ENCODE measurements around the gene SLC5A11.

The SLC5A11 gene

GRCh38 chr16:24917891-24918290 is 72.1 kb downstream of the SLC5A11 start:
- H3K36me3 ChIP-seq (ENCODE audit: control insufficient read depth, insufficient read depth, low read length) = peaks cover 20% of the 10 kb centered on the region
- no peak for TF ChIP-seq CTCF (IDR thresholded peaks at IDR 0.05; ENCODE audit: insufficient read depth, low read length, poor library complexity, severe bottlenecking)
- DNase-seq (ENCODE audit: extremely low read depth, insufficient read length) = no peak

DNA sequence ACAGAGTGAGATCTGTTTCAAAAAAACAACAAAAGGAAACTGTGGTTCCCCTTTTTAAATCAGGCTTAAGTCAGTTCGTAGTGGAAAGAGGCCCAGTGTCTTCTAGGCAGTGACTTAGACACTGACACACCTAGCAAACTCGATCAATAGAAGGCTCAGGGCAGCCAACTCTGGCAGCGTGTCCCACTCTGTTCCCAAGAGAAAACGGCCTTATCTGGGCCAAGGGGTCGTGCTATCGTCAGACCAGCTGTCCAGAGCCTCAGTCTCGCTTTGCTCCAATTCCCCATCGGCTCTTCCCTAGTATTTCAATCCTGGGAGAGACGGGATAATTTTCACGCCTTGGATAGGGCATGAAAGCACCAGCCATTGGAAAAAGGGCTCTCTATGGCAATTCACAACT is 72.9 kb downstream of the SLC5A11 start:
- peaks cover 26% of the 10 kb centered on the region for H3K36me3 ChIP-seq (ENCODE audit: control insufficient read depth, insufficient read depth, low read length)
- no peak overlapping the region for H3K4me3 ChIP-seq (replicated peaks; ENCODE audit: low read depth, low read length)
- no peaks in the 10 kb centered on the region for H3K27me3 ChIP-seq (replicated peaks; ENCODE audit: control insufficient read depth, insufficient read depth, low read length)
- TF ChIP-seq CTCF (IDR thresholded peaks at IDR 0.05; ENCODE audit: insufficient read depth, low read length, poor library complexity, severe bottlenecking) = no peak
- no peak for DNase-seq (ENCODE audit: extremely low read depth, insufficient read length)

More at GRCh38 chr16:24917891-24918290, 72.1 kb downstream of the SLC5A11 start:
- Histone ChIP-seq H3K4me3 (replicated peaks; ENCODE audit: low read depth, low read length) (no peak overlapping the region), H3K27me3 (replicated peaks; ENCODE audit: control insufficient read depth, insufficient read depth, low read length) (no peaks in the 10 kb centered on the region)

GRCh38 chr16:24919536-24919935 is 73.8 kb downstream of the SLC5A11 start:
- TF ChIP-seq CTCF (IDR thresholded peaks at IDR 0.05; ENCODE audit: insufficient read depth, low read length, poor library complexity, severe bottlenecking) = no peak
- DNase-seq (ENCODE audit: extremely low read depth, insufficient read length) = no peak
- peaks cover 28% of the 10 kb centered on the region for H3K36me3 ChIP-seq (ENCODE audit: control insufficient read depth, insufficient read depth, low read length)
- H3K27me3 ChIP-seq (replicated peaks; ENCODE audit: control insufficient read depth, insufficient read depth, low read length) = no peaks in the 10 kb centered on the region
- no peak overlapping the region for H3K4me3 ChIP-seq (replicated peaks; ENCODE audit: low read depth, low read length)

- Histone ChIP-seq H3K4me3 (replicated peaks; ENCODE audit: low read depth, low read length) (no peak overlapping the region), H3K27me3 (replicated peaks; ENCODE audit: control insufficient read depth, insufficient read depth, low read length) (no peaks in the 10 kb centered on the region), H3K36me3 (ENCODE audit: control insufficient read depth, insufficient read depth, low read length) (peaks cover 28% of the 10 kb centered on the region)
- DNase-seq (ENCODE audit: extremely low read depth, insufficient read length) = no peak
- no peak for TF ChIP-seq CTCF (IDR thresholded peaks at IDR 0.05; ENCODE audit: insufficient read depth, low read length, poor library complexity, severe bottlenecking)
Measured at GRCh38 chr16:24920568-24920967, 74.8 kb downstream of the SLC5A11 start.

GRCh38 chr16:24921229-24921628 is 75.5 kb downstream of the SLC5A11 start:
- no peak for TF ChIP-seq CTCF (IDR thresholded peaks at IDR 0.05; ENCODE audit: insufficient read depth, low read length, poor library complexity, severe bottlenecking)
- H3K27me3 ChIP-seq (replicated peaks; ENCODE audit: control insufficient read depth, insufficient read depth, low read length) = no peaks in the 10 kb centered on the region
- no peak for DNase-seq (ENCODE audit: extremely low read depth, insufficient read length)
- H3K36me3 ChIP-seq (ENCODE audit: control insufficient read depth, insufficient read depth, low read length) = peaks cover 28% of the 10 kb centered on the region
- H3K4me3 ChIP-seq (replicated peaks; ENCODE audit: low read depth, low read length) = no peak overlapping the region

DNA sequence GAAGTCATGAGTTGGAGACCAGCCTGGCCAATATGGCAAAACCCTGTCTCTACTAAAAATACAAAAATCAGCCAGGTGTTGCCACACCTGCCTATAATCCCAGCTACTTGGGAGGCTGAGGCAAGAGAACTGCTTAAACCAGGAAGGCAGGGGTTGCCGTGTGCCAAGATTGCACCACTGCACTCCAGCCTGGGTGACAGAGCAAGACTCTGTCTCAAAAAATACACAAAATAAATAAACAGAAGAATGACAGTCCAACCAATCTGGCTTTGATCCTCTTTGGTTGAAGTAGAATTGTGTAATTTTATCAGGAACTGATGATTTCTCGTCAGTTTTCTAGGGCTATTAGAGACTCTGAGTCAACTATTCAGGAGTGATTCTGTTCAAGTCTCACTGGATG is 79.4 kb downstream of the SLC5A11 start:
- DNase-seq (ENCODE audit: extremely low read depth, insufficient read length) = no peak
- peaks cover 29% of the 10 kb centered on the region for H3K36me3 ChIP-seq (ENCODE audit: control insufficient read depth, insufficient read depth, low read length)

More for the DNA sequence above, 79.4 kb downstream of the SLC5A11 start:
- no peaks in the 10 kb centered on the region for H3K27me3 ChIP-seq (replicated peaks; ENCODE audit: control insufficient read depth, insufficient read depth, low read length)
- no peak for TF ChIP-seq CTCF (IDR thresholded peaks at IDR 0.05; ENCODE audit: insufficient read depth, low read length, poor library complexity, severe bottlenecking)
- H3K4me3 ChIP-seq (replicated peaks; ENCODE audit: low read depth, low read length) = no peak overlapping the region
